ENCODE measurements around the gene MTCH2. TPM values are rescaled to one million over a fixed set of nuclear protein-coding genes. Genes with fewer than 3 reads are reported as not detected.

The MTCH2 gene
- polyA plus RNA-seq, 4 donors, result 98.2 to 117 (median 108) TPM

Other genes starting within 250 kb of the MTCH2 start
- gene SLC39A13, start 234.0 kb downstream of the MTCH2 start, polyA plus RNA-seq (ENCODE audit: insufficient read length in 4 of 4), result 10 to 100 TPM; 42.7 to 75.5 (median 65.3) TPM
- gene PSMC3, start 216.1 kb downstream of the MTCH2 start, polyA plus RNA-seq (ENCODE audit: insufficient read length in 4 of 4), result 100 to 1,000 TPM; 126 to 176 (median 155) TPM
- gene RAPSN, start 193.4 kb downstream of the MTCH2 start, polyA plus RNA-seq (ENCODE audit: insufficient read length in 4 of 4), result under 1 TPM in 3 of 4 donors, not detected in 1; 0.10 to 0.30 (median 0.21) TPM
- 100 to 1,000 TPM in 2 of 4 donors, 10 to 100 TPM in 2; 82.8 to 132 (median 107) TPM for gene CELF1, start 89.4 kb downstream of the MTCH2 start, polyA plus RNA-seq (ENCODE audit: insufficient read length in 4 of 4)
- 10 to 100 TPM; 50.9 to 65.6 (median 58.7) TPM for gene PTPMT1, start 77.0 kb downstream of the MTCH2 start, polyA plus RNA-seq (ENCODE audit: insufficient read length in 4 of 4)
- 10 to 100 TPM; 25.6 to 28.3 (median 26.6) TPM for gene KBTBD4, start 63.6 kb downstream of the MTCH2 start, polyA plus RNA-seq (ENCODE audit: insufficient read length in 4 of 4)
- gene NDUFS3, start 63.5 kb downstream of the MTCH2 start, polyA plus RNA-seq (ENCODE audit: insufficient read length in 4 of 4), result 100 to 1,000 TPM; 134 to 154 (median 150) TPM
- under 1 TPM; 0.21 to 0.63 (median 0.44) TPM for gene FAM180B, start 55.9 kb downstream of the MTCH2 start, polyA plus RNA-seq (ENCODE audit: insufficient read length in 4 of 4)
- gene C1QTNF4, start 48.1 kb downstream of the MTCH2 start, polyA plus RNA-seq (ENCODE audit: insufficient read length in 4 of 4), result 10 to 100 TPM in 2 of 4 donors, 1 to 10 TPM in 2; 4.3 to 13.8 (median 10.4) TPM
- 10 to 100 TPM in 2 of 4 donors, 1 to 10 TPM in 2; 5.1 to 13.9 (median 10.2) TPM for gene AGBL2, start 72.8 kb upstream of the MTCH2 start, polyA plus RNA-seq (ENCODE audit: insufficient read length in 4 of 4)
- gene FNBP4, start 124.8 kb upstream of the MTCH2 start, polyA plus RNA-seq (ENCODE audit: insufficient read length in 4 of 4), result 100 to 1,000 TPM in 2 of 4 donors, 10 to 100 TPM in 2; 74.6 to 217 (median 143) TPM
- gene NUP160, start 205.8 kb upstream of the MTCH2 start, polyA plus RNA-seq (ENCODE audit: insufficient read length in 4 of 4), result 10 to 100 TPM; 55.3 to 84.6 (median 68.6) TPM